HEK293 (cell line): ENCODE measurements around the gene BACE1-AS.

Experiments used
- CTCF ChIP-seq: fragments of 450-650 bp; formaldehyde crosslinking; IDR thresholded peaks from 2 replicates; pipeline ENCODE4 v1.5.1; 2016; ENCODE audit warnings: missing biosample characterization, missing genetic modification characterization
- EGR2 ChIP-seq: fragments of 450-650 bp; formaldehyde crosslinking; IDR thresholded peaks from 2 replicates; pipeline ENCODE4 v1.5.1; 2016; ENCODE audit warnings: low read depth, missing biosample characterization, missing genetic modification characterization
- TSHZ1 ChIP-seq: fragments of 450-650 bp; formaldehyde crosslinking; IDR thresholded peaks from 2 replicates; pipeline ENCODE4 v1.5.1; 2016; ENCODE audit warnings: missing biosample characterization, missing genetic modification characterization, borderline replicate concordance
- ZBTB11 ChIP-seq: fragments of 450-650 bp; formaldehyde crosslinking; conservative IDR thresholded peaks from 2 replicates; pipeline ENCODE4 v1.5.1; 2016; ENCODE audit warnings: low read depth, missing biosample characterization, missing genetic modification characterization
- ZBTB49 ChIP-seq: fragments of 450-650 bp; formaldehyde crosslinking; IDR thresholded peaks from 2 replicates; pipeline ENCODE4 v1.5.1; 2016; ENCODE audit warnings: missing biosample characterization, missing genetic modification characterization, low read depth
- ZNF146 ChIP-seq: fragments of 450-650 bp; formaldehyde crosslinking; IDR thresholded peaks from 2 replicates; pipeline ENCODE4 v1.5.1; 2016; ENCODE audit warnings: missing biosample characterization, missing genetic modification characterization
- ZNF18 ChIP-seq: fragments of 450-650 bp; formaldehyde crosslinking; IDR thresholded peaks from 2 replicates; pipeline ENCODE4 v1.5.1; 2016; ENCODE audit warnings: missing biosample characterization, missing genetic modification characterization
- ZNF274 ChIP-seq, 2 experiments: fragments of 200-500 bp in 1 of 2; fragments of 450-650 bp in 1 of 2; sonication (Bioruptor generic) in 1 of 2; formaldehyde crosslinking in 1 of 2; IDR thresholded peaks; 2 replicates each; pipeline versions ENCODE4 v1.5.1 to v1.6.1; 2014 to 2016; ENCODE audit warnings: borderline replicate concordance in 1 of 2, inconsistent platforms in 1 of 2, low read length in 1 of 2, missing biosample characterization in 1 of 2, missing genetic modification characterization in 1 of 2
- ZNF341 ChIP-seq: fragments of 450-650 bp; formaldehyde crosslinking; IDR thresholded peaks from 2 replicates; pipeline ENCODE4; 2016; ENCODE audit warnings: low read depth, missing biosample characterization, missing genetic modification characterization
- ZNF555 ChIP-seq: fragments of 450-650 bp; formaldehyde crosslinking; conservative IDR thresholded peaks from 2 replicates; pipeline ENCODE4 v1.5.1; 2017; ENCODE audit warnings: missing biosample characterization, mild to moderate bottlenecking, missing genetic modification characterization, inconsistent platforms
- ZSCAN23 ChIP-seq: fragments of 450-650 bp; formaldehyde crosslinking; IDR thresholded peaks from 2 replicates; pipeline ENCODE4 v1.5.1; 2016; ENCODE audit warnings: missing biosample characterization, missing genetic modification characterization
- ZSCAN5A ChIP-seq: fragments of 450-650 bp; formaldehyde crosslinking; IDR thresholded peaks from 2 replicates; pipeline ENCODE4 v1.5.1; 2016; ENCODE audit warnings: missing biosample characterization, missing genetic modification characterization

GRCh38 chr11:117251506-117251905 lies 39.6 kb upstream of the BACE1-AS start:
- no peak for TF ChIP-seq CTCF (tag by site-specific recombination)
- TF ChIP-seq ZSCAN5A (tag by site-specific recombination), result no peak
- no peak for TF ChIP-seq ZBTB49 (tag by site-specific recombination)
- TF ChIP-seq ZNF555, result no peak
- no peak for TF ChIP-seq ZNF18 (tag by site-specific recombination)
- no peak for TF ChIP-seq EGR2 (tag by site-specific recombination)
- no peak for TF ChIP-seq ZNF341 (tag by site-specific recombination)
- TF ChIP-seq ZBTB11 (tag by site-specific recombination), result no peak
- TF ChIP-seq ZNF146 (tag by site-specific recombination), result no peak
- TF ChIP-seq ZNF274 (IDR thresholded peaks at IDR 0.05; ENCODE audit: low read length), result no peak
- no peak for TF ChIP-seq ZNF274 (tag by site-specific recombination; IDR thresholded peaks at IDR 0.05; ENCODE audit: borderline replicate concordance)
- no peak for TF ChIP-seq TSHZ1
- TF ChIP-seq ZSCAN23 (tag by site-specific recombination), result no peak
